HG03039 (cell line): ENCODE results near the gene FLAD1.

Source experiments
- ATAC-seq: cut with Tn5 transposase; IDR thresholded peaks from one replicate; pipeline ENCODE4 v1.9.1; 2021; ENCODE audit warnings: mild to moderate bottlenecking, moderate library complexity; ENCODE audit not compliant: unreplicated experiment

The FLAD1 gene

GRCh38 chr1:155002464-155003226 is 19.5 kb downstream of the FLAD1 start, which contains the start of gene ZBTB7B:
Gene ZBTB7B, plus strand, starts transcription at chr1:155002802. Its CDS starts 11,859 bp downstream, at chr1:155014661.
- ATAC-seq = no peak

GRCh38 chr1:155003227-155003765 is 20.2 kb downstream of the FLAD1 start:
- ATAC-seq = no peak

- no peak for ATAC-seq
Measured at GRCh38 chr1:155003766-155004351, 20.7 kb downstream of the FLAD1 start.

DNA sequence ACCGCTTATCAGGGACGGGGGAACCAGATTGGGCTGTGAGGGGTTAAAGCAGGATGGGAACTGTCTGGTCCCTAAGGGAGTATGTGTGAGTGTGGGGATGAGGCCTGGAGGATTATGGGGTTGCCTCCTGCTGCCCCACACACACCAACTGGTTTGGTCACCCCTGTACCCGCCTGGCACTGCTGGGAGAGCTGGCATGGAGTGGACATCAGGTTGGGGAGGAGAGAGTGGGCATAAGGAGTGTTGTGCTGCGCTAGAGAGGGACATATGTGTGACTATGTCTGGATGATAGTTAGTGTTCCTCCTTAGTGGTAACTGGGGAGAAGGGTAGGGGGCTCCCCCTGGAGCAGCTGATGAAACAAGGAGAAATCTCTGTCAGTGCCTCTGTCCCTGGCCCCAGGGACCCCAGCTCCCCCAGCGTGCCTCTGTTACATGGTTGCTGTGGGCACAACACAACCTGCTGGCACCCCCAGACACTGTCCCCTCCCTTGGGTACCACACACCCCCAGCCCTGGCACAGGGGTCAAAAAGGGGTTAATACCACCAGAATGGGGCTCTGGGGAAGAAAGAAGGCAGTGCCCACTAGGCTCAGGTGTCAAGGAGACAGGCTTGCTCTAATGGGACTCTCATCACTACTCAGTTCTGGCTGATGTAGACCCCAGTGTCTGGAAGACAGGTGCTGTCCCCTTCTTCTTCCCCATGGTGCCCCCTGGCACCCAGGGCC is 21.4 kb downstream of the FLAD1 start:
- ATAC-seq = no peak

DNA sequence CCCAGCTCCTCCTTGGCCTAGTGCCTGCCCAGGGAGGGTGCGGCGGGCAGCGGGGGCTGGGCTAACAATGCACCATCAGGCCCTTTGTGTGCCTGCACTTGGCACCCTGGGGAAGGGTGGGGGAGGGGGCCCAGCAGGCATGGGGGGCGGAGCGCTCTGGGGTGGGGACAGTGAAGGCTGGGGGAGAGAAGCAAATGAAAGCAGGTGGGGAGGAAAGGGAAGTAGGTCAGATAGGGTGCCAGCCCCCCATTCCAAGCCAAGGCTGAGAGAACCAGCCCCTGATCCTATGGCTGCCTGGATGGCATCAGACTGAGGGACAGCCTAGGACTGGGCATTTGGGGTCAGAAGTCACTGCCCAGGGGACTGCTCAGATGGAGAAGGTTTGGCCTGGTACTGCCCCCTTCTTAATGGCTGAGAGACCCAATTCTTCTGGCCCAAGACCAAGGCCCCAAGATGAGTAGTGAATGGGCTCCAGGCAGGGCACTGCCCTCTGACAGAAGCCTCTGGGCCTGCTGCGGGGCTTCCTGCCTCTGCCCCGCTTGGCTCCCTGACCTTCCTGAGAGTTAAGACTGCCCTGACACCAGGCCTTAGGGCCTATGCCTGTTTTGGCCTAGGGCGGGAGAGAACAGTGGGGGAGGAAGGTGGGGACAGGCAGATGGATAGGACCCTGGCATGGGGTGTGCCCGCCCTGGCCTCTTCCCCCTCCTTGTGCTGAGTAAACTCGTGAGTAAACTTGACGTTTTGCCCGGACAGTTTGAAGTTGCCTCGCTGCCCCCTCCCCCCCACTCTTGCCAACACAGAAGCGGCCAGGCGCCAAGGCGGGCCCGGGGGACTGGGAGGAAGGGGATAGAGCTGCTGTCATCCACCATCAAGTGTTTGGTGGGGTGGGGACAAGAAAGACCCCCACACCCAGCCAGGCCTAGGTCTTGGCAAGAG is 22.2 kb downstream of the FLAD1 start:
- ATAC-seq = no peak

DNA sequence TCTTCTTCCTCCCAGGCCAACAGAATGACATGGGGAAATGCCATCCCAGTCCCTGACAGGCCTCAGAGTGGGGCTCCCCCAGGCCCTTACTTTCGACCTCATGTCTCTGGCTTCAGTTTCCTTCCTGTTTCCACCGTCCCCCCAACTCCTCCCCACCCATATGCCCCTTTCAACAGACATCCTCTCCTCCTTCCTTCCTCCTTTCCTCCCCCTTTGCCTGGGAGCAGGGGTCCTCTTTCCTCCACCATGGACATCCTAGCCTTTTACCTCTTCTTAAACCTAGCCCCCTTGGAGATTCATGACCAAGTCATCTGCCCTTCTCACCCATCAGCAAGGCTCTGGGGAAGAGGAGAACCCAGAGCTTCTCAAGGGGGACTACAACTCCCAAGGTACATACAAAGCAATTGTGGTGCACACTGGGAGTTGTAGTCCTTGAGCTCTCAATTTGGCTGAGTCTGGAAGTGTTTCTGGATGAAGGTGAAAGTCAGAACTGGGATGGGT is 23.5 kb downstream of the FLAD1 start:
- no peak for ATAC-seq

- no peak for ATAC-seq
Measured at GRCh38 chr1:155007251-155007828, 24.2 kb downstream of the FLAD1 start.

GRCh38 chr1:155008015-155008941 is 25.1 kb downstream of the FLAD1 start:
- no peak for ATAC-seq

- no peak for ATAC-seq
Measured at GRCh38 chr1:155009221-155009711, 26.1 kb downstream of the FLAD1 start.

- ATAC-seq = no peak
Measured at GRCh38 chr1:155009742-155010141, 26.6 kb downstream of the FLAD1 start.

GRCh38 chr1:155010211-155010918 is 27.2 kb downstream of the FLAD1 start:
- ATAC-seq = no peak

DNA sequence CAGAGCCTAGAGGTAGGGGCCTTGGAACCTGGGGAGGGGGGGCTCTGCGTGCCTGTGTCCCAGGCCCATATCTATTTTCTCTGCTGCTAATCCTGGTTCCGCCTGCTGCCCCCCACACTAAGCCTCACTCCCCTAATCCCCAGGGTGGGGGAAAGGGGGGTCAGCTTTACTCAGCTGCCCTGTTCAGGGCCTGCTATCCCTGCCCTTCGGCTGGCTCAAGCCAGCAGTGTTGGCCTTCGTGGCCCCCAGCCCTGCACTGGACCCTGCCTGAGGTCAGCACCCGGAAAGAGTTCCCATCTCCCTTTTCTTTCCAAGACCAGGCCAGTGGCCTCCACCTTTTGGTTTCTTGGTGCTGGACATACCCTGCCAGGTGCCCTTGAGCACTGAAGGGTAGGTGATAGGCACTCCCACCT is 27.9 kb downstream of the FLAD1 start:
- ATAC-seq = no peak

DNA sequence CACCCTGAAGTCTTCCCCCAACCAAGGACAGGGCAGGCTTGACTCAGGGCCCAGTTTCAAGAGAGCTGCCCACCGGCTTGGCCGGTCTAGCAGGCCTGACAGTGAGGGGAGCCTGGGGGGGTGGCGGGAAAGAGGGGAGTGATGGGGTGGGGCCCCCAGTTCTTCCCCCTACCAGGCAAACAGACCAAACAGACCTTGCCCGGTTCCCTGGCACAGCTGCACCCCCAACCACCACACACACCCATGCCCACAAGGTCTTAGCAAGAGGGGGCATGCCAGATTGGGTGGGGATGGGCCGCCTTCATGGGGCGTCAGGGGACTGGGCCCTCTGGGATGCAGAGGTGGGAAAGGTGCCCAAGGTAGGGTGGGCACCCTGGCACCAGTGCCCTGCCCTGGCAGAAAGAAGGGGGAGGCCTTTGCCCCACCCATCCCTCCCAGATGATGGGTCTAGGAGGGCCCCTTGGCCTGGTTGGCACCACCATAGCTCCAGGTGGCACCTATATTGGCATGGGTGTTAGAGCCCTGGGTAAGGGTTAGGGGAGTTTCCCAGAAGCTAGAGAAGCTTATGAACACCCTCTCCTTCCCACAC is 28.4 kb downstream of the FLAD1 start:
- ATAC-seq = no peak

DNA sequence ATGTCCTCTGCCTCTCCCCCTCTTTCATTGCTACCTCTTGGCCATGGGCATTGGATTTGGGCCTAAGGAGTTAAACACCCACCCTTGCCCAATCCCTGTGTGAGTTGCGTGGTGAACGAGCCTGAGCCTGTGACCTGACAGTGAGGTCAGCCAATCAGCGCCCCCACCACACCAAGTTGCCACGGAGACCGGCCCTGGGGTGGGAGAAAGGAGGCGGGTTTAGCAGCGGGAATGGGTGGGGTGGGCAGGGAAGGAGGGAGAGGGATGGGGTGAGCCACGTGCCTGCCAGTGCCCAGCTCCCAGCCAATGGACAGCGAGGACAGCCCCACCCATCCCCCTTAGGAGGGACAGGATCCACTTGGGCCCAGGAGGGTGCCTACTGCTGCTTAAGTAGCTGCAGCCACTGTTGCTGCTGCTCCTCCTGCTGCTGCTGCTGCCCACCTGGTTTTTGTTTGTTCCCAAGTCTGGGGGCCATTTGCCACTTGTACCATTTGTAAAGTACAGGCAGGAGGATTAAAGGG is 28.9 kb downstream of the FLAD1 start:
- ATAC-seq = no peak

DNA sequence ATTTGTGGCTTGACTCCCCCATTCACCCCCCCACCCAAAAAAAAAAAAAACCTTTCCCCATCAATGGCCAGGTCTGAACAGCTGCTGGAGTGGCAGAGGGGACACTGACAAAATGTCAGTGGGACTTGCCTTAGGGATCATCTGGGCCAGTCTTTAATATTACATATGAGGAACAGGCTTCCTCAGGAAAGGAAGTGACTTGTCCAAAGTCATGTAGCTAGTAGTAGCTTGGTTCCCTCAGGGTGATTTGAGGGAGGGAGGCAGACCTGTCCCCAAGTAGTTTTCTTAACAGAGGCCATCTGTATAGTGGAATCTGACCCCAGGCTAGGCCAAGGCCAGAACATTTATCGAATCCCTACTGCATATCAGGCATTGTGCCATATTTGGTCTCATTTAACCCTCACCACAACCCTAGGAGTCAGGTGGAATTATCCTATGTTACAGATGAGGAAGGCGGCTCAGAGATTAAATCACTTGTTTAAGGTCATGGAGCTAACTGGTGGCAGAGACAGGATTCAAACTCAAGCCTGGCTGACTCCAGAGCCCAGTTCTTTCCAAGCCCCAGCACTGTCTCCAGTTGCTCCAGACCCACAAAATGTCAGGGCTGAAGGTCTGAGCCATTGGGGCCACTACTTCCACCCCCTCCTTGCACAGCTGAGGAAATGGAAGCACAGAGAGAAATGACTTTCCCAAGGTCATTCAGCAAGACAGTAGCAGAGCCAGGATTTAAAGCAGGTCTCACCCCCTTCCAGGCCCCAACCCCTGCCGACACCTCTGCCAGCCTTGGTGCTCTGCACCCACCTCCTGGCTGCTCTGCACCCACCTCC is 29.8 kb downstream of the FLAD1 start:
- no peak for ATAC-seq

DNA sequence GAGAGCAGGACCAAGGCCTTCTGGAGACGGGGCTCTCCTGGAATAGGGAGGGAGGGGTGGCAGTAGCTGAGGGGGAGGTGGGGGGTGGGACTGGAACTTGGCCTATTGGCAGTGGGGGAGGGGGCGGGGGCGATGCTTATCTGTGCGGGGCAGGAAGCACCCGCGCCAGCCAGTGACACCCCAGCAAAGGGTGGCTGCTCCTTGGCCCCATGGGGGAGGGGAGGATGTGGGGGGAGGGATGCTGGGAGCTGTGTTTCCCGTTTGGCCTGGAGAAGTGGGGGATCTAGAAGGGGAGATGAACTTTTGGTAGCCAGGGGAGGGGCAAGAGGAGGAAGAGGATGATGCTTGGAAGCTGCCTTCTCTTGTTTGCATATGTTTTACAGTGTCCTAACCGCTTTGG is 30.5 kb downstream of the FLAD1 start:
- no peak for ATAC-seq
